Brain microvascular endothelial cell (primary cell): Measurements from ENCODE around the gene ATG101.

Experiments
- DNase-seq: peaks from one replicate; pipeline ENCODE4 v3.0.0-alpha.2; 2020
- H3K27ac ChIP-seq: fragments of 250-450 bp; sonication (Bioruptor Pico); 2 replicates; pipeline ENCODE4 v1.5.1; 2020; ENCODE audit warnings: mild to moderate bottlenecking, moderate library complexity
- H3K27me3 ChIP-seq: fragments of 250-450 bp; sonication (Bioruptor Pico); replicated peaks from 2 replicates; pipeline ENCODE4 v1.5.1; 2020; ENCODE audit warnings: mild to moderate bottlenecking
- H3K36me3 ChIP-seq: fragments of 250-450 bp; sonication (Bioruptor Pico); replicated peaks from 2 replicates; pipeline ENCODE4 v1.5.1; 2020; ENCODE audit warnings: mild to moderate bottlenecking
- H3K4me3 ChIP-seq: 2 replicates; pipeline ENCODE4 v1.5.1; 2011; ENCODE audit warnings: low read depth, mild to moderate bottlenecking, control low read depth, low read length, moderate library complexity
- CTCF ChIP-seq: IDR thresholded peaks from 2 replicates; pipeline ENCODE4 v1.5.1; 2011; ENCODE audit warnings: low read depth, mild to moderate bottlenecking, moderate library complexity, low read length, control low read depth, inconsistent platforms; ENCODE audit errors: missing control alignments
- in situ Hi-C: cut with HindIII; loops from 2 replicates; pipeline ENCODE4 v1.10.0; 2017; ENCODE audit warnings: low sequenced_read_pairs, low pct_ligation_motif_present

Gene ATG101

GRCh38 chr12:52078276-52078675 lies 8.5 kb downstream of the ATG101 start:
- no peak for TF ChIP-seq CTCF
- no peak for DNase-seq
- Histone ChIP-seq H3K4me3 (no peak overlapping the region), H3K36me3 (peaks cover 47% of the 10 kb centered on the region), H3K27me3 (no peaks in the 10 kb centered on the region), H3K27ac (no peak overlapping the region)
- in situ Hi-C loops, result no loop called here

GRCh38 chr12:52079576-52080402 lies 10.0 kb downstream of the ATG101 start, which contains the start of gene SMIM41:
Gene SMIM41 (plus strand): TSS chr12:52079704. CDS start chr12:52079780, 76 bp downstream.
- no peak for DNase-seq
- Histone ChIP-seq H3K27ac (no peak within 1 kb of the TSS), H3K36me3 (peaks cover 40% of the 10 kb centered on the region), H3K4me3 (no peak within 1 kb of the TSS), H3K27me3 (no peaks in the 10 kb centered on the region)
- TF ChIP-seq CTCF, result no peak
- in situ Hi-C loops, result loop anchor here (5.0 kb wide), 1 partner anchor 57 kb away; no protein-coding TSS in a partner anchor

GRCh38 chr12:52080403-52081251 lies 10.8 kb downstream of the ATG101 start:
- no peak overlapping the region for H3K4me3 ChIP-seq
- no peak for TF ChIP-seq CTCF
- no peaks in the 10 kb centered on the region for H3K27me3 ChIP-seq
- no peak overlapping the region for H3K27ac ChIP-seq
- peaks cover 33% of the 10 kb centered on the region for H3K36me3 ChIP-seq
- no peak for DNase-seq
- in situ Hi-C loops, result loop anchor here (5.0 kb wide), 1 partner anchor 58 kb away; no protein-coding TSS in a partner anchor

- no peaks in the 10 kb centered on the region for H3K27me3 ChIP-seq
- H3K36me3 ChIP-seq, result peaks cover 26% of the 10 kb centered on the region
- no peak overlapping the region for H3K27ac ChIP-seq
- in situ Hi-C loops, result loop anchor here (5.0 kb wide), 1 partner anchor 59 kb away; no protein-coding TSS in a partner anchor
- H3K4me3 ChIP-seq, result no peak overlapping the region
- DNase-seq, result no peak
- no peak for TF ChIP-seq CTCF
These were observed 11.5 kb downstream of the ATG101 start for GRCh38 chr12:52081263-52081733.

GRCh38 chr12:52082026-52082668 lies 12.4 kb downstream of the ATG101 start:
- DNase-seq, result no peak
- no peak overlapping the region for H3K27ac ChIP-seq
- TF ChIP-seq CTCF, result no peak
- H3K36me3 ChIP-seq, result peaks cover 17% of the 10 kb centered on the region
- no peak overlapping the region for H3K4me3 ChIP-seq
- H3K27me3 ChIP-seq, result peaks cover 3% of the 10 kb centered on the region
- in situ Hi-C loops, result loop anchor here (5.0 kb wide), 1 partner anchor 60 kb away; no protein-coding TSS in a partner anchor
